MCF 10A (cell line): ENCODE results near the gene ZSCAN12. TPM values are rescaled to one million over a fixed set of nuclear protein-coding genes. Genes with fewer than 3 reads are reported as not detected.

ENCODE experiments used
- BruUV-seq: library from RNA; stranded (reverse); fragments of 400-500 nt; replicated peaks from 2 replicates; lab custom pipeline; 2021; lab: Mats Ljungman, UMichigan
- CTCF ChIA-PET: fragments of 300-600 bp; sonication (Branson Sonifier 250); formaldehyde crosslinking; extraction: SDS; loops from one replicate; lab custom pipeline; 2021; ENCODE audit warnings: antibody characterized with exemption, inconsistent platforms; lab: Yijun Ruan, JAX
- POLR2A ChIA-PET: fragments of 300-600, 350-650 bp; sonication (Branson Sonifier 250); formaldehyde crosslinking; extraction: SDS; loops from one replicate; lab custom pipeline; 2020; ENCODE audit warnings: antibody characterized with exemption, inconsistent platforms; lab: Yijun Ruan, JAX
- DNase-seq: peaks from one replicate; pipeline ENCODE4 v3.0.0-alpha.2; 2018; ENCODE audit not compliant: unreplicated experiment
- H3K27ac Mint-ChIP-seq: one replicate; pipeline ENCODE4 v1.8.0; 2022; ENCODE audit warnings: mild to moderate bottlenecking, low read depth, mixed read lengths; ENCODE audit not compliant: unreplicated experiment
- H3K27me3 Mint-ChIP-seq: one replicate; pipeline ENCODE4 v1.8.0; 2022; ENCODE audit warnings: mixed read lengths; ENCODE audit not compliant: insufficient read depth, unreplicated experiment
- H3K36me3 Mint-ChIP-seq: one replicate; pipeline ENCODE4 v1.8.0; 2022; ENCODE audit warnings: mild to moderate bottlenecking, moderate library complexity, mixed read lengths; ENCODE audit not compliant: insufficient read depth, unreplicated experiment
- H3K4me1 Mint-ChIP-seq: one replicate; pipeline ENCODE4 v1.8.0; 2022; ENCODE audit warnings: mixed read lengths; ENCODE audit not compliant: insufficient read depth, unreplicated experiment
- H3K4me3 Mint-ChIP-seq: one replicate; pipeline ENCODE4 v1.8.0; 2022; ENCODE audit warnings: mild to moderate bottlenecking, moderate library complexity, mixed read lengths; ENCODE audit not compliant: unreplicated experiment
- H3K9me3 Mint-ChIP-seq: one replicate; pipeline ENCODE4 v1.8.0; 2022; ENCODE audit warnings: mixed read lengths; ENCODE audit not compliant: unreplicated experiment
- intact Hi-C: fragments of 100-400 bp; cut with micrococcal nuclease; formaldehyde crosslinking; loops from 2 replicates; pipeline ENCODE4 v1.14.1; 2022
- total RNA-seq: library from RNA; stranded (reverse); gene quantifications from 2 replicates; pipeline ENCODE4 v1.2.3, GENCODE V29; 2022
- TF ChIP-seq, protein P1 (sequence below): fragments of 200-600 bp; IDR thresholded peaks from one replicate; pipeline ENCODE4 v1.8.0; 2022; ENCODE audit warnings: antibody characterized with exemption, mild to moderate bottlenecking; ENCODE audit not compliant: unreplicated experiment

ZSCAN12 gene
- total RNA-seq, 1 experiment from 2014 or later, result 4.4 TPM

DNA sequence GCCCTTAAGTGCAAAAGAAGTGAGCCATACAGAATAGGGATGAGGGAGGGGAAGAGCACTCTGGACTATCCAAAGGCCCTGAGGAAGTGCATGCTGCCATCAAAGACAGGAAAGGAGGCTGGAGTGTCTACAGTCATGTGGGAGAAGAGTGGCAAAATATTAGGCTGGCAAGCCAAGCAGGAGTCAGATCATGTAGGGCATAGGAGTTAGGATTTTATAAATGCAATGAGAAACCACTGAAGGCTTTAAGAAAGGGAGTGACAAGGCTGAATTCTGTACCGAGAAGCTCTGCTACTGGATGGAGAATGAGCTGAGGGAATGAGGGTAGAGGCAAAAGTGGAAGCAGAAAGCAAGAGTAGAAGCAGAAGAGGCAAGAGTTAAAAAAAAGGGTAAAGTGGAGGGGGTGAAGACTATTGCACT lies 65.9 kb downstream of the ZSCAN12 start:
- no peak overlapping the region for H3K4me3 Mint-ChIP-seq
- H3K27me3 Mint-ChIP-seq, result no peaks in the 10 kb centered on the region
- H3K36me3 Mint-ChIP-seq, result no peaks in the 10 kb centered on the region
- peaks cover 16% of the 10 kb centered on the region for H3K9me3 Mint-ChIP-seq
- POLR2A ChIA-PET, result interaction anchor here (1.0 to 1.5 kb wide), 3 partner anchors 9 to 66 kb away, joined by 3 to 6 read pairs (median 5); partner anchors contain the start of gene ZSCAN26
- no peak overlapping the region for H3K27ac Mint-ChIP-seq
- DNase-seq, result no peak
- no TSS peak for BruUV-seq
- intact Hi-C loops, result no loop called here
- TF ChIP-seq, protein P1, sequence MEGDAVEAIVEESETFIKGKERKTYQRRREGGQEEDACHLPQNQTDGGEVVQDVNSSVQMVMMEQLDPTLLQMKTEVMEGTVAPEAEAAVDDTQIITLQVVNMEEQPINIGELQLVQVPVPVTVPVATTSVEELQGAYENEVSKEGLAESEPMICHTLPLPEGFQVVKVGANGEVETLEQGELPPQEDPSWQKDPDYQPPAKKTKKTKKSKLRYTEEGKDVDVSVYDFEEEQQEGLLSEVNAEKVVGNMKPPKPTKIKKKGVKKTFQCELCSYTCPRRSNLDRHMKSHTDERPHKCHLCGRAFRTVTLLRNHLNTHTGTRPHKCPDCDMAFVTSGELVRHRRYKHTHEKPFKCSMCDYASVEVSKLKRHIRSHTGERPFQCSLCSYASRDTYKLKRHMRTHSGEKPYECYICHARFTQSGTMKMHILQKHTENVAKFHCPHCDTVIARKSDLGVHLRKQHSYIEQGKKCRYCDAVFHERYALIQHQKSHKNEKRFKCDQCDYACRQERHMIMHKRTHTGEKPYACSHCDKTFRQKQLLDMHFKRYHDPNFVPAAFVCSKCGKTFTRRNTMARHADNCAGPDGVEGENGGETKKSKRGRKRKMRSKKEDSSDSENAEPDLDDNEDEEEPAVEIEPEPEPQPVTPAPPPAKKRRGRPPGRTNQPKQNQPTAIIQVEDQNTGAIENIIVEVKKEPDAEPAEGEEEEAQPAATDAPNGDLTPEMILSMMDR, result no peak
- CTCF ChIA-PET, result no interaction called here
- no peaks in the 10 kb centered on the region for H3K4me1 Mint-ChIP-seq

DNA sequence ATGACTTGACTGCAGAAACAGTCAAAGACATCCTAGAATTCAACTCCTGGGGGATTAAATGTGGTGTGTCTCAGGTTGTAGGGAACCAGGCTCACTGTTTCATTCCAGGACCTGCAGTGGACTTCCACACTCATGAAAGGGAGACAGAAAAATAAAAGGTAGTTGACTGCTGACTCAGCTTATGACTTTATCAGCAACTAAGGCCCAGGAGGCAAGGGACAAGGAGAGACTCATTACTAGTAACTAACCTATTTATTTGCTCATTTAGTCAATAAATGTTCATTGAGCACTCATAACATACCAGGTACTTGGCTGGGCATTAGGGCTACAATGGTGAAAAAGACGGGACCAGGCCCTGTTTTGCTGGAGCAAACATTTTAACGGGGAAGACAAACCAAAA lies 66.5 kb downstream of the ZSCAN12 start:
- intact Hi-C loops, result no loop called here
- BruUV-seq, result no TSS peak
- Mint-ChIP-seq H3K36me3 (no peaks in the 10 kb centered on the region), H3K27ac (no peak overlapping the region), H3K27me3 (no peaks in the 10 kb centered on the region), H3K9me3 (peaks cover 17% of the 10 kb centered on the region), H3K4me1 (no peaks in the 10 kb centered on the region), H3K4me3 (no peak overlapping the region)
- TF ChIP-seq, protein P1, result no peak
- DNase-seq, result no peak
- ChIA-PET POLR2A (interaction anchor here (0.5 to 1.1 kb wide), 6 partner anchors 8 to 227 kb away, joined by 3 to 6 read pairs (median 3); partner anchors contain the start of gene PGBD1), CTCF (no interaction called here)

DNA sequence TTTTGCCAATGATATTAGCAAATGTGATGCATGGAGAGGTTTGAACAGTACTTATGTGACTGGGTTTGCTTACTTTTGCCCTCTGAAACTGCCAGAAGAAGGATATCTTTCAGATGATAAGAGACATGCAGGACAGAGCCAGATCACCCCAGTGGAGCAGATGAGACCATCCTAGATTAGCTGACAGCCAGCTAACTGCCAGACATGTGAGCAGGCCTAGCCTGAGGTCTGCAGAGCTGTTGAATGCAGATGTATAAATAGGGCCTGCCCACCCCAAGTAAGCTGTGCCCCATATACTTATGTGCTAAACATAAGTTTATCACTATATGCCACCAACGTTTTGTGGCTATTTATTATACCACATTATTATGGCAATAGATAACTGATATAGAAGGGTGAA lies 69.5 kb downstream of the ZSCAN12 start:
- ChIA-PET CTCF (interaction anchor here (0.6 to 0.7 kb wide), 2 partner anchors 23 to 1684 kb away, joined by 3 read pairs; no protein-coding TSS in a partner anchor), POLR2A (no interaction called here)
- DNase-seq, result no peak
- Mint-ChIP-seq H3K36me3 (peaks cover 10% of the 10 kb centered on the region), H3K9me3 (peaks cover 33% of the 10 kb centered on the region), H3K4me1 (no peaks in the 10 kb centered on the region), H3K27ac (no peak overlapping the region), H3K4me3 (no peak overlapping the region), H3K27me3 (no peaks in the 10 kb centered on the region)
- no TSS peak for BruUV-seq
- TF ChIP-seq, protein P1, result no peak
- intact Hi-C loops, result no loop called here

Other genes starting within 250 kb of the ZSCAN12 start
- 13.7 and 15.6 TPM in 2 replicates for gene ZSCAN9, start 174.5 kb downstream of the ZSCAN12 start, total RNA-seq
- 3.3 and 4.8 TPM in 2 replicates for gene ZKSCAN4, start 147.5 kb downstream of the ZSCAN12 start, total RNA-seq
- not detected in 2 replicates for gene NKAPL, start 140.4 kb downstream of the ZSCAN12 start, total RNA-seq
- 11.3 and 13.1 TPM in 2 replicates for gene ZSCAN26, start 132.6 kb downstream of the ZSCAN12 start, total RNA-seq
- gene PGBD1, start 118.2 kb downstream of the ZSCAN12 start, total RNA-seq, result 2.5 and 2.9 TPM in 2 replicates
- gene ZSCAN31, start 63.6 kb downstream of the ZSCAN12 start, total RNA-seq, result 5.0 and 6.7 TPM in 2 replicates
- 2.7 and 3.7 TPM in 2 replicates for gene ZKSCAN3, start 49.8 kb downstream of the ZSCAN12 start, total RNA-seq
- gene ZSCAN23, start 43.7 kb upstream of the ZSCAN12 start, total RNA-seq, result 3.0 and 4.7 TPM in 2 replicates
- gene GPX6, start 116.0 kb upstream of the ZSCAN12 start, total RNA-seq, result not detected in 2 replicates
- gene GPX5, start 126.1 kb upstream of the ZSCAN12 start, total RNA-seq, result not detected in 2 replicates